NOMO-1 treated with DMSO at 0.1 percent for 48 hours (cell line): ENCODE measurements around the gene WDR54.

Experiments
- DNase-seq: peaks from one replicate; lab custom pipeline; 2025; ENCODE audit not compliant: unreplicated experiment; lab: John Stamatoyannopoulos, UW

Gene WDR54

GRCh38 chr2:74474899-74475298 is 53.4 kb downstream of the WDR54 start:
- no peak for DNase-seq
